ENCODE measurements around the gene GIPC1. TPM values are rescaled to one million over a fixed set of nuclear protein-coding genes. Genes with fewer than 3 reads are reported as not detected.
"Not testable (repeated sequence)": the region's sequence is repeated elsewhere in the genome, so short reads cannot be mapped to it uniquely, and the experiment has no call there.

The GIPC1 gene
- polyA plus RNA-seq, 3 donors: 34.6 to 80.5 (median 53.6) TPM

DNA sequence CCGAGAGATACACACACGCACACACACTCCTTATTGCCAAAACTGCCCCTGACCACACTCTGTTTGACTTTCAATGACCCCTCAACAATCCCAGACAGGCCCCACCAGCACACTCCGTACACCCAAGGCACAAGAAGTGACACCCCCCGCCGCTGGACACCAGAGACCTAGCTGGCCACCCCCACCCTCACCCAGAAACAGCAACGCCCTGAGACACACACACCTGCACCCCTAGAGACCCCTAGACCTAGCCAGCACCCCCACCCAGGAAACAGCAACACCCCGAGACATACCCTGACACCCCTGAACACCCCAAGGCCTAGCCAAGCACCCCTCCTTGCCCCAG is 19.6 kb downstream of the GIPC1 start:
- WGBS, 3 donors: 77 to 90% (median 80%) methylated on average over 7 of the region's 7 CpGs
- H3K27ac ChIP-seq (ENCODE audit: low read depth, low read length): no peak overlapping the region

- WGBS, 3 donors: 10 to 15% (median 12%) methylated on average over 30 to 33 of the region's 33 CpGs
- no peak within 1 kb of the TSS for H3K27ac ChIP-seq (ENCODE audit: low read depth, low read length)
Measured at GRCh38 chr19:14475251-14476073, 20.5 kb downstream of the GIPC1 start, which contains the start of gene PTGER1. Gene PTGER1, minus strand, starts transcription at chr19:14475354. Its CDS starts 1,034 bp downstream, at chr19:14474320.

DNA sequence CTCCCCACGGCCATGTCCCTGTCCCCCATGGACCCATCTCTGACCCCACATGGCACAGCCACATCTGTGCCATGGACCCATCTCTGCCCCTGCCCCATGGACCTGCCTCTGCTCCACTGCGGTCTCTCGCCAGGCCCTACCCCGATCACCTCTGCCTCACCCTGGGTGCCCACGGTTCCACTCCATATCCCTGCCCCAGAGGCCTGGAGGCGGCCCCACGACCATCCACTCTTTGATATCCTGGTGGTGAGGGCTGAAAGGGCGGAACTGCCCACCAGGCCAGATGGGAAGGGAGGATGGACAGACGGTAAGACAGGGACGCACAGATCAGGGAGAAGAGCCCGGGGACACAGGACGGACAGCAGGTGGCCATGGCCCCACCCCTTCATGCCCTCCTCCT is 21.1 kb downstream of the GIPC1 start:
- H3K27ac ChIP-seq (ENCODE audit: low read depth, low read length): no peak overlapping the region

DNA sequence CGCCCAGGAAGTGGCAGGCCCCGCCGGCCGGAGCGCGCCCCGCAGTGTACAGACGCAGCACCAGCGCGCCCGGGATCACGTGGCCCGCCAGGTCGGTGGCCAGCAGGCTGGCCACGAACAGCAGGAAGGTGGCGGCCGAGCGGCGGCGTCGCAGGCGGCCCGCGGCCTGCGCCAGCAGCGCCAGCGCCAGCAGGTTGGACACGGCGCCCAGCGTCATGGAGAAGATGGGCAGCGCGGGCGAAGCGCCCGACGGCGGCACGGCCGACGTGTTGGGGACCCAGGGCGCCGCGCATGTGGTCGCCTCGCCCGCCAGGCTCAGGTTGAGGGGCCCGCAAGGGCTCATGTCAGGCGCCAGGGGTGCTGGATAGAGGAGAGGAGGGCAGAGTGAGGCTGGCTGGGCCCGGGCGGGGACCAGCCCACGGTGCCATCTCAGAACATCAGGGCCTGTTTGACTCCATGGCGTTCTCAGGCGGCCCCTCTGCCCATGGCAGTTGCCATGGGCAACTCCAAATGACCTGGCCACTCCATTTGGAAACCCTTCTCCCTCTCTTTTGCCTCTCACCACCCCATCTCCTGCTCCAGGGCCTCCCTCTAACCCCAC is 21.8 kb downstream of the GIPC1 start:
- 15 to 43% (median 32%) methylated on average over 31 to 53 of the region's 53 CpGs for WGBS, 3 donors
- H3K27ac ChIP-seq (ENCODE audit: low read depth, low read length): no peak overlapping the region

More for the DNA sequence above, 21.1 kb downstream of the GIPC1 start:
- 43 to 55% (median 48%) methylated on average over 11 to 12 of the region's 12 CpGs for WGBS, 3 donors

- H3K27ac ChIP-seq (ENCODE audit: low read depth, low read length): no peak overlapping the region
- 6 to 22% (median 11%) methylated on average over 73 to 97 of the region's 97 CpGs for WGBS, 3 donors
Measured at GRCh38 chr19:14473073-14473977, 22.6 kb downstream of the GIPC1 start.

DNA sequence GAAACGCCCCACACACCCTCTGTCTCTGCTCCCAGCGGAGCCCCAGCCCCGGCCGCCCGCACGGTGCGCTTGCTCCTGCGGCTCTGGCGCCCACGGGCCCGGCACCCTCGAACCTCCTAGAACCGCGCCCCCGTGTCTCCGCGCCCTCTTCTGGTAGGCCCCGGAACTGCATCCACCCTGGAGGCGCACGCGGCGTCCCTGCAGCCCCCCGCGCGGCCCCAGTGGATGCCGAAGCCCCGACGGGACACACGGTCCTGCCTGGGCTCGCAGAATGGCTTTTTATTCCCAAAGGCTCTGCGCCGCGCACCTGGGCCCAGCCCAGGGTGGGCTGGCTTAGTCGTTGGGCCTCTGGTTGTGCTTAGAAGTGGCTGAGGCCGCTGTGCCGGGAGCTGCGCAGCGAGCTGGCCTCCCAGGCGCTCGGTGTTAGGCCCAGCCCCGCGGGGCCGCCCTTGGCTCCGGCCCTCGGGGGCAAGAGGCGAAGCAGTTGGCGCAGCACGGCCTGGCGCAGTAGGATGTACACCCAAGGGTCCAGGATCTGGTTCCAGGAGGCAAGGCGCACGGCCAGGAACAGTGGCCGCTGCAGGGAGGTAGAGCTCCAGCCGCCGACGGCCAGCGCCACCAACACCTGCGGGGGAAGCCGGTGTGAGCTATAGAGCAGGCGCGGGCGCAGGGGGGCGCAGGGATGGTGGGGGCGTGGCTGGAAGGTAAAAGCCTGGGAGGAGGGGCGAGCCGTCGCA is 23.6 kb downstream of the GIPC1 start:
- no peak overlapping the region for H3K27ac ChIP-seq (ENCODE audit: low read depth, low read length)
- 2 to 3% (median 2%) methylated on average over 61 to 66 of the region's 66 CpGs for WGBS, 3 donors

DNA sequence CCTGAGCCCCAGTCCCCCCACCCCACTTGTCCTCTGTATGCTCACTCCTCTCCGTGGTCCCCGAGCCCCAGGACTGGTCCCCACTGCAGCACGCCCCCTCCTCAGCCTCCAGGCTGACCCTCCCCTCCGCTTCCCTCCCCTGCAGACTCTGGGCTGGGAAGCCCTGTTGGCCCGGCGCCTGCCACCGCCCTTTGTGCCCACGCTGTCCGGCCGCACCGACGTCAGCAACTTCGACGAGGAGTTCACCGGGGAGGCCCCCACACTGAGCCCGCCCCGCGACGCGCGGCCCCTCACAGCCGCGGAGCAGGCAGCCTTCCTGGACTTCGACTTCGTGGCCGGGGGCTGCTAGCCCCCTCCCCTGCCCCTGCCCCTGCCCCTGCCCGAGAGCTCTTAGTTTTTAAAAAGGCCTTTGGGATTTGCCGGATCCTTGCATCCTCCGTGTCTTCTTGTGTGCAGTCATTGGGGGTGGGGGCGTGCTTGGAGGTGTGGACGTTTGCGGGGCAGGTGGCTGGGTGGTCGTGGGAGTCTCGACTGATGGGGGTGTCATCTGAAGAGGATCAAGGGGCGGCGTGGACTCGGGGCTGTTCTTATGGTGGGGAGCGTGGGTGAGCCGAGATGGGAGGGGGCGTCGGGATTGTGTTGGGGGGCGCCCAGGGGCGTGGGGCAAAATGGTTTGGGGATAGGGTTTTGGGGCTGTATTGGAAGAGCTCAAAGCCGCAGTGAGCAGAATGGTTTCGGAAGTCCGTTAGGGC is 24.3 kb downstream of the GIPC1 start:
- 69 to 75% (median 72%) methylated on average over 46 of the region's 46 CpGs for WGBS, 3 donors
- no peak overlapping the region for H3K27ac ChIP-seq (ENCODE audit: low read depth, low read length)

- no peak overlapping the region for H3K27ac ChIP-seq (ENCODE audit: low read depth, low read length)
- WGBS, 3 donors: 85 to 91% (median 86%) methylated on average over 29 to 32 of the region's 32 CpGs
Measured at GRCh38 chr19:14470031-14470876, 25.7 kb downstream of the GIPC1 start.

DNA sequence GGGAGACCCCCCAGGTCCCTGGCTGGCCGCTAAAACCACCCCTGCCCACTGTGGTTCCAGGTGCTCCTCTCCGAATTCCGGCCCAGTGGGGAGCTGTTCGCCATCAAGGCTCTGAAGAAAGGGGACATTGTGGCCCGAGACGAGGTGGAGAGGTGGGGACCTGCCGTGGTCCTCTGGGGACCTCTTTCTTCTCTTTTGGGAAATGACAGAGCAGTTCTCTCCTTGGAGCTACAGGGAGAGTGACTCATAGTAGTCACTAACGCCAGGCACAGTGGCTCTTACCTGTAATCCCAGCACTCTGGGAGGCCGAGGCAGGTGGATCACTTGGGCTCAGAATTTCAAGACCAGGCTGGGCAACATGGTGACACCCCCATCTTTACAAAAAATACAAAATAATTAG is 28.1 kb downstream of the GIPC1 start:
- no peak overlapping the region for H3K27ac ChIP-seq (ENCODE audit: low read depth, low read length)
- WGBS, 3 donors: 76 to 86% (median 80%) methylated on average over 9 of the region's 9 CpGs

GRCh38 chr19:14467391-14467790 is 28.5 kb downstream of the GIPC1 start:
- 84 to 87% (median 85%) methylated on average over 12 of the region's 12 CpGs for WGBS, 3 donors
- H3K27ac ChIP-seq (ENCODE audit: low read depth, low read length): no peak overlapping the region

- 91 to 97% (median 95%) methylated on average over 19 to 21 of the region's 21 CpGs for WGBS, 3 donors
- no peak overlapping the region for H3K27ac ChIP-seq (ENCODE audit: low read depth, low read length)
Measured at GRCh38 chr19:14463747-14464146, 32.2 kb downstream of the GIPC1 start.

- H3K27ac ChIP-seq (ENCODE audit: low read depth, low read length): not testable (repeated sequence)
- 79 to 98% (median 83%) methylated on average over 6 to 7 of the region's 7 CpGs for WGBS, 3 donors
Measured at GRCh38 chr19:14462401-14462800, 33.5 kb downstream of the GIPC1 start.

DNA sequence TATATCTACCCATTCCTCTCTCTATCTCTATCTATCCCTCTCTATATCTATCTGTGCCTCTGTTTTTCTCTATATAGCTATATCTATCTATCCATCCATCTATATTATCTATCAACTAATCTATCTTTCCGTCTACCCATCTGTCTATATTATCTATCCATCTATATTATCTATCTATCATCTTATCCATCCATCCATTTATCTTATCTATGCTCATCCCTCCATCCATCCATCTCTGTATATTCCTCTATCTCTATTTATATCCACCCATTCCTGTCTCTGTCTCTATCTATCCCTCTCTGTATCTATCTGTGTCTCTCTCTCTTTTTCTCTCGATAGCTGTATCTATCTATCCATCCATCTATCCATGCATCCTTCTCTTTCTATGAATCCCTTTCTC is 35.0 kb downstream of the GIPC1 start:
- WGBS, 3 donors: 69 to 99% (median 91%) methylated on average over 2 of the region's 2 CpGs

GRCh38 chr19:14459703-14460102 is 36.2 kb downstream of the GIPC1 start:
- H3K27ac ChIP-seq (ENCODE audit: low read depth, low read length): no peak overlapping the region
- 69 to 78% (median 72%) methylated on average over 5 of the region's 5 CpGs for WGBS, 3 donors

More for the DNA sequence above, 35.0 kb downstream of the GIPC1 start:
- H3K27ac ChIP-seq (ENCODE audit: low read depth, low read length): no peak overlapping the region

GRCh38 chr19:14452303-14452702 is 43.6 kb downstream of the GIPC1 start:
- 96 to 99% (median 98%) methylated on average over 3 of the region's 3 CpGs for WGBS, 3 donors

DNA sequence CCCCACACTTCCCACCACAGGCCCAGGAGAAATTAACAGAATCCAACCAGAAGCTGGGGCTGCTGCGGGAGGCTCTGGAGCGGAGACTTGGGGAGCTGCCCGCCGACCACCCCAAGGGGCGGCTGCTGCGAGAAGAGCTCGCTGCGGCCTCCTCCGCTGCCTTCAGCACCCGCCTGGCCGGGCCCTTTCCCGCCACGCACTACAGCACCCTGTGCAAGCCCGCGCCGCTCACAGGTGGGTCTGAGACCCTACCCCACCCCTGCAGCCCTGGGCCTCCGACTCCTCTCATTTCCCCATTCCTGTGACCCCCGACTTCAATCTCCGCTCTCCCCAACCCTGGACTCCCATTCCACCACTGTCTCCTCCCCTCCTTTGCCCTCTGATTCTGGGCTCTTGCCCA is 45.1 kb downstream of the GIPC1 start:
- WGBS, 3 donors: 97 to 98% (median 97%) methylated on average over 14 to 19 of the region's 19 CpGs

More at GRCh38 chr19:14452303-14452702, 43.6 kb downstream of the GIPC1 start:
- H3K27ac ChIP-seq (ENCODE audit: low read depth, low read length): not testable (repeated sequence)

More for the DNA sequence above, 45.1 kb downstream of the GIPC1 start:
- H3K27ac ChIP-seq (ENCODE audit: low read depth, low read length): no peak overlapping the region

Data from adipose tissue (tissue), 3 donors.